SK-MEL-5 (cell line): ENCODE measurements around the gene ZBTB11. TPM values are rescaled to one million over a fixed set of nuclear protein-coding genes. Genes with fewer than 3 reads are reported as not detected.

Source experiments
- small RNA-seq, 2 experiments: library from RNA; depleted of rRNA; stranded (forward); fragments of <200 nt; gene quantifications; one replicate each; pipeline ENCODE3, GENCODE V24; 2014
- total RNA-seq: library from RNA; depleted of rRNA; stranded (reverse); fragments of >200 nt; shearing (Covaris generic); gene quantifications from 2 replicates; pipeline ENCODE4 v1.2.3, GENCODE V29; 2014; rRNA removed

ZBTB11 gene
- total RNA-seq, 1 experiment from 2014 or later: 21.7 TPM

Small RNA genes lying within 50 kb of the gene (small RNA-seq; reads per million reads assigned to genes)
- gene RF00019: 0 reads per million in 2 experiments
- gene RNU6-1256P: 0 reads per million in 2 experiments
- 0 to 0.43 reads per million in 2 experiments for gene RNY1P12

Other genes with a start within 250 kb of the ZBTB11 start
- 10.7 and 12.1 TPM in 2 replicates for gene SENP7, start 163.9 kb downstream of the ZBTB11 start, total RNA-seq
- gene TRMT10C, start 115.3 kb downstream of the ZBTB11 start, total RNA-seq: 70.4 and 77.5 TPM in 2 replicates
- 69.9 and 74.2 TPM in 2 replicates for gene PCNP, start 103.0 kb downstream of the ZBTB11 start, total RNA-seq
- 2,318 and 2,361 TPM in 2 replicates for gene RPL24, start 9.6 kb upstream of the ZBTB11 start, total RNA-seq
- gene CEP97, start 47.5 kb upstream of the ZBTB11 start, total RNA-seq: 17.9 TPM in 2 replicates
- gene NXPE3, start 102.1 kb upstream of the ZBTB11 start, total RNA-seq: 3.0 and 5.5 TPM in 2 replicates
- 69.0 and 77.5 TPM in 2 replicates for gene NFKBIZ, start 172.4 kb upstream of the ZBTB11 start, total RNA-seq